Measurements from ENCODE around the gene ECE1.

DNA sequence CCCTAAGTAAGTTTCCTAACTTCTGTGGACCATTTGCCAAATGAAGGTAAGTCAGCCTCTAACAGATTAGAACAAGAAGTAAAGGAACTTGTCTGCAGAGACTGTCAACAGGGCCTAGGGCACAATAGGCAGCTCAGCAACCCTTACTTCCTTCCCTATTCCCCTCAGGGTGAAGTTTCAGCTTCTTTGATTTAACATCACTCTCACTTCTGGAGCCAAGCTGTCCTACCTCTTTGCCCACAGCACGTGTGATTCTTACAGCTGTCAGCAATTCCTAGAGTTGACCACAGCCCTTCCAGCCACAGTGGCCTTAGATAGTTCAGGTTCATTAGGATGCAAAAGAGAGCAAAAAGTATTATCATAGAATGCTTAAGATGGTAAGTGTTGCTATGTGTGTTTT is 106.0 kb downstream of the ECE1 start:
- no peak for TF ChIP-seq EZH2phosphoT487 (IDR thresholded peaks at IDR 0.05; ENCODE audit: borderline replicate concordance)
- TF ChIP-seq, protein P1, sequence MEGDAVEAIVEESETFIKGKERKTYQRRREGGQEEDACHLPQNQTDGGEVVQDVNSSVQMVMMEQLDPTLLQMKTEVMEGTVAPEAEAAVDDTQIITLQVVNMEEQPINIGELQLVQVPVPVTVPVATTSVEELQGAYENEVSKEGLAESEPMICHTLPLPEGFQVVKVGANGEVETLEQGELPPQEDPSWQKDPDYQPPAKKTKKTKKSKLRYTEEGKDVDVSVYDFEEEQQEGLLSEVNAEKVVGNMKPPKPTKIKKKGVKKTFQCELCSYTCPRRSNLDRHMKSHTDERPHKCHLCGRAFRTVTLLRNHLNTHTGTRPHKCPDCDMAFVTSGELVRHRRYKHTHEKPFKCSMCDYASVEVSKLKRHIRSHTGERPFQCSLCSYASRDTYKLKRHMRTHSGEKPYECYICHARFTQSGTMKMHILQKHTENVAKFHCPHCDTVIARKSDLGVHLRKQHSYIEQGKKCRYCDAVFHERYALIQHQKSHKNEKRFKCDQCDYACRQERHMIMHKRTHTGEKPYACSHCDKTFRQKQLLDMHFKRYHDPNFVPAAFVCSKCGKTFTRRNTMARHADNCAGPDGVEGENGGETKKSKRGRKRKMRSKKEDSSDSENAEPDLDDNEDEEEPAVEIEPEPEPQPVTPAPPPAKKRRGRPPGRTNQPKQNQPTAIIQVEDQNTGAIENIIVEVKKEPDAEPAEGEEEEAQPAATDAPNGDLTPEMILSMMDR (conservative IDR thresholded peaks at IDR 0.05; ENCODE audit: low read length): no peak
